ENCODE data around the gene TAS1R2. TPM values are rescaled to one million over a fixed set of nuclear protein-coding genes. Genes with fewer than 3 reads are reported as not detected.

Gene TAS1R2
- total and polyA plus RNA-seq, 2 experiments from 2014 or later, result not detected

- no peak overlapping the region for H3K4me2 ChIP-seq
- H3K27me3 ChIP-seq (ENCODE audit: insufficient read depth), result no peaks in the 10 kb centered on the region
- ATAC-seq, result no peak
- H2AFZ ChIP-seq, result no peak overlapping the region
- no peak overlapping the region for H3K4me3 ChIP-seq
- Mint-ChIP-seq H3K36me3 (ENCODE audit: low read depth) (no peaks in the 10 kb centered on the region), H3K4me1 (peaks cover 35% of the 10 kb centered on the region), H3K4me3 (no peak overlapping the region), H3K9me3 (no peaks in the 10 kb centered on the region), H3K27ac (no peak overlapping the region), H3K27me3 (ENCODE audit: insufficient read depth, low read depth, poor library complexity) (peaks cover 28% of the 10 kb centered on the region)
- 0 out of 2 replicates have a peak, but pooled peaks cover 2% of the 10 kb centered on the region for H3F3A ChIP-seq (replicated peaks; ENCODE audit: low read depth)
- H3K79me2 ChIP-seq (replicated peaks; ENCODE audit: insufficient read depth), result no peaks in the 10 kb centered on the region
- H3K4me1 ChIP-seq (ENCODE audit: insufficient read depth), result peaks cover 6% of the 10 kb centered on the region; the same call in 1 of the 2 replicates
- TF ChIP-seq POLR2AphosphoS5 (IDR thresholded peaks at IDR 0.05; ENCODE audit: low read depth), result no peak
- no peak for TF ChIP-seq JUNB (IDR thresholded peaks at IDR 0.05; ENCODE audit: unreplicated experiment)
- TF ChIP-seq ZNF462 (CRISPR knock-in tag; IDR thresholded peaks at IDR 0.05), result no peak
- no peak for TF ChIP-seq EZH2phosphoT487 (IDR thresholded peaks at IDR 0.05; ENCODE audit: unreplicated experiment)
- TF ChIP-seq EZH2 (IDR thresholded peaks at IDR 0.05; ENCODE audit: low read depth, unreplicated experiment), result no peak
- TF ChIP-seq ZNF331 (CRISPR knock-in tag; IDR thresholded peaks at IDR 0.05; ENCODE audit: low read depth), result no peak
- TF ChIP-seq REST (IDR thresholded peaks at IDR 0.05; ENCODE audit: unreplicated experiment), result no peak
- no peak for TF ChIP-seq ETS1 (IDR thresholded peaks at IDR 0.05)
- no peak for TF ChIP-seq ZNF114 (CRISPR knock-in tag; IDR thresholded peaks at IDR 0.05)
- no peak for TF ChIP-seq CTCF (conservative IDR thresholded peaks at IDR 0.05; ENCODE audit: low read depth in 2 of 2)
- no peak for TF ChIP-seq NANOG (IDR thresholded peaks at IDR 0.05; ENCODE audit: borderline replicate concordance)
- no peak for TF ChIP-seq CREB1 (CRISPR knock-in tag; IDR thresholded peaks at IDR 0.05; ENCODE audit: low read depth)
- TF ChIP-seq STAT1 (IDR thresholded peaks at IDR 0.05; ENCODE audit: unreplicated experiment), result no peak
- no peaks in the 10 kb centered on the region for H3K36me3 ChIP-seq (ENCODE audit: insufficient read depth)
- no peaks in the 10 kb centered on the region for H3K9me2 ChIP-seq (ENCODE audit: insufficient read depth)
- H4K20me1 ChIP-seq (replicated peaks; ENCODE audit: insufficient read depth), result no peaks in the 10 kb centered on the region
- no peak for DNase-seq (ENCODE audit: low spot score)
- H3K27ac ChIP-seq (ENCODE audit: low read depth), result no peak overlapping the region
These were observed 42.7 kb downstream of the TAS1R2 start for GRCh38 chr1:18816808-18817207.

Measured in GM23338 (cell line).